Stimulated activated CD4-positive, alpha-beta T cell treated with anti-CD3 and anti-CD28 coated beads, Interleukin-12 subunit alpha, Interleukin-12 subunit beta, amount 100 ng/mL, for 48 hours (primary cell): ENCODE measurements around the gene CDC34.

Experiments used
- DNase-seq, 3 donors: peaks; one replicate each; pipeline ENCODE4 v3.0.0-alpha.2; 2020; ENCODE audit warnings: low read depth in 2 of 3, low spot score in 1 of 3

Gene CDC34

GRCh38 chr19:540867-541637 lies 9.5 kb downstream of the CDC34 start:
- DNase-seq: no peak

- no peak for DNase-seq
These were observed 10.1 kb downstream of the CDC34 start for GRCh38 chr19:541699-542098.

- DNase-seq: no peak
These were observed 10.8 kb downstream of the CDC34 start for GRCh38 chr19:542173-542866.

GRCh38 chr19:543910-544608 lies 12.5 kb downstream of the CDC34 start, which contains the start of gene GZMM:
Gene GZMM (plus strand): TSS chr19:544053. CDS start chr19:544072, 19 bp downstream.
- peak; percentile 33 to 65 (median 57) for DNase-seq

GRCh38 chr19:547117-547516 lies 15.6 kb downstream of the CDC34 start:
- DNase-seq: no peak

- no peak for DNase-seq
These were observed 16.5 kb downstream of the CDC34 start for GRCh38 chr19:547836-548720.

GRCh38 chr19:548886-549830 lies 17.6 kb downstream of the CDC34 start:
- DNase-seq: no peak

- no peak for DNase-seq
These were observed 23.3 kb downstream of the CDC34 start for GRCh38 chr19:554817-555216.

GRCh38 chr19:555474-555808 lies 23.9 kb downstream of the CDC34 start:
- DNase-seq: no peak

- DNase-seq: no peak
These were observed 25.2 kb downstream of the CDC34 start for GRCh38 chr19:556611-557382.

- no peak for DNase-seq
These were observed 27.3 kb downstream of the CDC34 start for GRCh38 chr19:558770-559439.

GRCh38 chr19:560121-560520 lies 28.6 kb downstream of the CDC34 start:
- DNase-seq: no peak

GRCh38 chr19:566403-566802 lies 34.8 kb downstream of the CDC34 start:
- DNase-seq: no peak

GRCh38 chr19:566844-567243 lies 35.3 kb downstream of the CDC34 start:
- no peak for DNase-seq

GRCh38 chr19:567296-567900 lies 35.8 kb downstream of the CDC34 start:
- no peak for DNase-seq

- no peak for DNase-seq
These were observed 38.7 kb downstream of the CDC34 start for GRCh38 chr19:570251-570686.

GRCh38 chr19:570937-571565 lies 39.5 kb downstream of the CDC34 start:
- DNase-seq: peak; percentile 36 to 44 (median 42)

- DNase-seq: no peak
These were observed 40.0 kb downstream of the CDC34 start for GRCh38 chr19:571566-571974.
